Measurements from ENCODE around the gene RAD54L. TPM values are rescaled to one million over a fixed set of nuclear protein-coding genes. Genes with fewer than 3 reads are reported as not detected.

RAD54L gene
- total and polyA plus RNA-seq, 4 donors: 0.72 to 2.2 (median 2.1) TPM

GRCh38 chr1:46274225-46275029 is 26.9 kb downstream of the RAD54L start:
- WGBS, 2 donors: 99% methylated on average over 6 of the region's 6 CpGs
- H3K36me3 ChIP-seq (ENCODE audit: control insufficient read depth in 4 of 4, insufficient read depth in 4 of 4, low read length in 4 of 4): peaks cover 0 to 17% (median 8%) of the 10 kb centered on the region in 4 donors
- H3K9ac ChIP-seq (ENCODE audit: insufficient read depth in 1 of 2, low read length in 2 of 2): no peak overlapping the region
- H3K27ac ChIP-seq (ENCODE audit: low read depth in 1 of 2, low read length in 1 of 2): no peak overlapping the region
- H3K4me1 ChIP-seq (ENCODE audit: control insufficient read depth in 5 of 5, insufficient read depth in 5 of 5, low read length in 5 of 5): no peaks in the 10 kb centered on the region
- ATAC-seq (ENCODE audit: insufficient read depth, low FRiP score): no peak
- H3K9me3 ChIP-seq (ENCODE audit: control insufficient read depth in 4 of 4, insufficient read depth in 3 of 4, low read length in 3 of 4): no peaks in the 10 kb centered on the region
- DNase-seq: no peak
- no peaks in the 10 kb centered on the region for H3K27me3 ChIP-seq (ENCODE audit: control insufficient read depth in 3 of 3, insufficient read depth in 3 of 3, low read length in 2 of 3)
- H3K4me3 ChIP-seq: no peak overlapping the region
- no peak for TF ChIP-seq CTCF (IDR thresholded peaks at IDR 0.05; ENCODE audit: control extremely low read depth, extremely low read depth)

- Histone ChIP-seq H3K27ac (ENCODE audit: low read depth in 1 of 2, low read length in 1 of 2) (no peak overlapping the region), H3K4me3 (no peak overlapping the region), H3K27me3 (ENCODE audit: control insufficient read depth in 3 of 3, insufficient read depth in 3 of 3, low read length in 2 of 3) (no peaks in the 10 kb centered on the region), H3K9me3 (ENCODE audit: control insufficient read depth in 4 of 4, insufficient read depth in 3 of 4, low read length in 3 of 4) (no peaks in the 10 kb centered on the region), H3K9ac (ENCODE audit: insufficient read depth in 1 of 2, low read length in 2 of 2) (no peak overlapping the region), H3K36me3 (ENCODE audit: control insufficient read depth in 4 of 4, insufficient read depth in 4 of 4, low read length in 4 of 4) (peaks cover 2 to 17% (median 11%) of the 10 kb centered on the region in 4 donors), H3K4me1 (ENCODE audit: control insufficient read depth in 5 of 5, insufficient read depth in 5 of 5, low read length in 5 of 5) (no peaks in the 10 kb centered on the region)
- DNase-seq: no peak
- 94 to 95% methylated on average over 6 of the region's 6 CpGs for WGBS, 2 donors
- no peak for TF ChIP-seq CTCF (IDR thresholded peaks at IDR 0.05; ENCODE audit: control extremely low read depth, extremely low read depth)
- ATAC-seq (ENCODE audit: insufficient read depth, low FRiP score): no peak
Measured at GRCh38 chr1:46275030-46275337, 27.4 kb downstream of the RAD54L start.

GRCh38 chr1:46277658-46278373 is 30.3 kb downstream of the RAD54L start:
- no peak for DNase-seq
- WGBS, 2 donors: 89 to 93% methylated on average over 14 of the region's 14 CpGs
- H3K4me3 ChIP-seq: no peak overlapping the region
- H3K4me1 ChIP-seq (ENCODE audit: control insufficient read depth in 5 of 5, insufficient read depth in 5 of 5, low read length in 5 of 5): no peaks in the 10 kb centered on the region
- no peaks in the 10 kb centered on the region for H3K27me3 ChIP-seq (ENCODE audit: control insufficient read depth in 3 of 3, insufficient read depth in 3 of 3, low read length in 2 of 3)
- TF ChIP-seq CTCF (IDR thresholded peaks at IDR 0.05; ENCODE audit: control extremely low read depth, extremely low read depth): no peak
- peaks cover 12 to 25% (median 20%) of the 10 kb centered on the region in 4 donors for H3K36me3 ChIP-seq (ENCODE audit: control insufficient read depth in 4 of 4, insufficient read depth in 4 of 4, low read length in 4 of 4)
- no peak for ATAC-seq (ENCODE audit: insufficient read depth, low FRiP score)
- H3K27ac ChIP-seq (ENCODE audit: low read depth in 1 of 2, low read length in 1 of 2): no peak overlapping the region
- no peak overlapping the region for H3K9ac ChIP-seq (ENCODE audit: insufficient read depth in 1 of 2, low read length in 2 of 2)
- no peaks in the 10 kb centered on the region for H3K9me3 ChIP-seq (ENCODE audit: control insufficient read depth in 4 of 4, insufficient read depth in 3 of 4, low read length in 3 of 4)
